ENCODE results near the gene DCP1A.
"Not testable (repeated sequence)": the region's sequence is repeated elsewhere in the genome, so short reads cannot be mapped to it uniquely, and the experiment has no call there.

Gene DCP1A

DNA sequence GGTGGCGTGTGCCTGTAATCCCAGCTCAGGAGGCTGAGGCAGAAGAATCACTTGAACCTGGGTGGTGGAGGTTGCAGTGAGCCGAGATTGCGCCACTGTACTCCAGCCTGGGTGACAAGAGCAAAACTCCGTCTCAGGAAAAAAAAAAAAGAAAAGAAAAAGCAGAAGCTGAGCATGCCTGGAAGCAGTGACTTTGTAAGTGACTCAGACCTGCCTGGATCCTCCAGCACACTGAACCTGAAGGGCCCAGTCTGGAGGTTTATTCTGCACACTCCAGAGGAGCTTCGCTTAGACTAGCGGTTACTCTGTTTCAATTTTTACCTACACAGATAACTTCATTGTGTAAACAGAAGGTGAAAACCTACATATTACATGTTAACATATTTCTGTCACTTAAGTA lies 19.4 kb downstream of the DCP1A start:
- DNase-seq, result peak; percentile 14

DNA sequence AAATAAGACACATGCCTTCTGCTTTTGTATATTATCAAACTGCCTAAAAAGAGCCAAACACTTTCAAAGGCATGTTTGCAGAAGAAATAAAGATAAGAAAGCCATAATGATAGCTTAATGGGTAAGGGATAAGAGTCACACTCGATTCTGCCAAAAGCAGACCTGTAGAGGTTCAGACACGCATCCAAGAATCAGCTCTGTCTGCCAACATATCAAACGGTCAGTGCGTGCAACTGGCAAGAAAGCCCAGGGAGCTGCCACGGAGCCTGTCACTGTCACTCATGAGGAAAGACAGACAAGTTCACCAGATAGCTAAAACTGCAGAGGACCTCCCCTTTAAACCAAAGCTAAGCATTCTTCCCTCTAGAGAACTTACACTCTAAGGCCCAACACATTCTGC lies 23.2 kb downstream of the DCP1A start:
- no peak for DNase-seq

DNA sequence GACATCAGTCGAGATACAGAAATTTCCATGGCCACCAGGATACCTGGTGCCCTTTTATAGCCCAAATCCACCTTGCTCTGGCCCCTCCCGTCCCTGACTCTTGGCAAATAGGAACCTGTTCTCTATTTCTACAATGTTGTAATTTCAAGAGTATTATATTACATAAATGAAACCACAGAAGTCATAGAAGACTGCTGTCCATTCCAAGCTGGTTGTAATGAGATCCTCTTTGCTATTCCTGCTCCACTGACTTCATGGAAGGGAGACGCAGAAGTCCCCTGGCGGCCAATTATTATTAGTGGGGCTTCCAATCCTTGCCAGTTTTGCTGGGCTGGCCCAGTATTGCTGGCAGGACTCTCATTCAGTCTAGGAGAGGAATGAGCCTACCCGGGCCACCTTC lies 26.6 kb downstream of the DCP1A start:
- DNase-seq, result no peak

DNA sequence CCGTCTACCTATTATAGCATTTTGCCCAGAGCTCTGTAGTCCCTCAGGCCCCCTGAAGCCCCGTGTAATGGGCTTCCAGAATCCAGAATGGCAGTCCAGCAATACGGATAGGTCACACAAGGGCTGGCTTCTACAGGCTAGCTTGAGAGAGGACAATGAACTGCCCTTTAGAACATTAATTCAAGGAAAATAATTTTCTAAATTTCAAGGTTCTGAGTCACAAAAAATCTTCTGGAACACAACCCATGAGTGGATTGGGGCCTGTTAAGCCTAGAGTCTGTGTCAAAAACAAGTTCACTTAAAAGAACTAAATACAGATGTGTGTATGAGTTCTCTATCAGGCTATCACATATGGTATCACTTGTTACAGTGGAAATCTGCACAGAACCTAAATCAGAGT lies 28.8 kb downstream of the DCP1A start:
- peak; percentile 40 for DNase-seq

DNA sequence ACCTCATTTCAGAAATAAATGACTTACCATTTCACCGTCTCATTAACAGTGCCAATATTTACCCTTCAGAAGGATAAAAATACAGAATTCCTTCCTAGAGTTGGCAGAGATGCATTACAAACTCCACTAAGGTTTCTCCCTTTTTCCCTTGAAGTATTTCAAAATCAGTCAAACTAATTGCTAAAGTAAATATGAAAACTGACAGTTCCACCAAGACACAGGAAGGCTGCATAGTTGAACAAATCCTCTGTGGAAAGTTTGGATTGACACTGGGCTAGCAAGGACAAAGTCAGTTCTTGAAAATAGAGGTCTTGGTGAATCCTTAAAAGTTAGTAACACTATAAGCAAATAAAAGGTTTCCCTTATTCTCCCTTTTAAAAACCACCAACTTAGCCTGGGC lies 34.5 kb downstream of the DCP1A start:
- no peak for DNase-seq

DNA sequence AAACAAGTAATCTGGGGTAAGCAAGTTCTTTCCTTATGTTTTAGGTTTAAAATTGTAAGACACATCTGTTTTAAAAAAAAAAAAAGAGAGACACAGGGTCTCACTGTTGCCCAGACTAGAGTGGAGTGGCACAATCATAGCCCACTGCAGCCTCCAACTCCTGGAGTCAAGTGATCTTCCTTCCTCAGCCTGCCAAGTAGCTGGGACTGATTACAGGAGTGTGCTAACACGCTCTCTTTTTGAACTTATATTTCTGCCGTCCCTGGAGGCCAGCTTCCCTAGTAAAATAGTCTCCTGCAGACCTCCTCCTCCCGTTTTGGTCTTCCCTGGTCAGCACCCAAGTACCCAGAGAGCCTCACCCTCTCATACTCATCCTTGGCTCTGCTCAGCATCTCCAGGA lies 35.5 kb downstream of the DCP1A start:
- DNase-seq, result no peak

DNA sequence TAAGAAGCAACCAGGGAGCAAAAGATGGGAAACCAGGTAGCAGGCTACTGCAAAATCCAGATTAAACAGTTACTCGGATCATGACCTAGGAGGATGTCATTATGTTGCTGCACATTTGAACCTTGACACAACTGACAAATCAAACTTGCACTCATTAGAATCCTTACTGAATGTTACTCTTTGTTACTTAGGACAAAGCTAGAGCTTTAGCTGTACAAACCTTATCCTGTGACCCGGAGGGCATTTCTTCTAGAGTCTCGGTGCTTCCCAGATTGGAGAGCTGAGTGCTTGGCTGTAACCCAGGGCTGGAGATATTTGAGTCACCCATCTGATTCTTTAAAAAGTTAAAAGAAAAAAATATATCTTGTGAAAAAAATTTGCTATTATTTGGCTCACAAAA lies 43.4 kb downstream of the DCP1A start:
- no peak for DNase-seq

DNA sequence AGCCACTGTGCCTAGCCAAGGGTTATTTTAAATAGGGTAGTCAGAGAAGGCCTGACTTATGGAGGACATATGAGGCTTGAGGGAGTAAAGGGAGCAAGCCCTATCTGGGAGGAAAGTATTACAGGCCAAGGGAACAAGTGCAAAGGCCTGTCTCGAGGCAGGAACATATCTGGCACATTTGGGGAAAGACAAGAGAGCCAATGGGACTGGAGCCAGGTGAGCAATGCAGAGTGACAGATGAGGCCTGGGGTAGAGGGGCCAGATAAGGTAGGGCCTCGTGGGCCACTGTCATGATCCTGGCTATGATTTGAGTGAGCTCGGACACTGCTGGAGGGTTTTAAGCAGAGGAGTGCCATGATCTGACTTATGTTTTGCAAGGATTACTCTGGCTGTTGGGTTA lies 43.8 kb downstream of the DCP1A start:
- no peak for DNase-seq

DNA sequence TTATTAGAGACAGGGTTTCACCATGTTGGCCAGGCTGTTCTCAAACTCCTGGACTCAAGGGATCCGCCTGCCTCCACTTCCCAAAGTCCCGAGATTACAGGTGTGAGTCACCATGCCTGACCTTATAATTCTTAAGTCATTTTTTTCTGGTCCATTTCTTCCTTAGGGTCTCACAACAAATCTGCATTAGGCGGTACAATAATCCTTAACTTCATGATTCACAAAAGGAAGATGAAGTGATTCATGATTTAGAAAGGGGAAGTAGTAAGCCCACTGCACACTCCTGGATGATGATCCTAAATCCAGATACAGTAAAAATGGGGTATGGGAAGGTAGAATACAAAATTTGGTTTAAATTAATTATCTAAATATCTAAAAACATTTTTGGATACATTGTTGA lies 46.5 kb downstream of the DCP1A start:
- DNase-seq, result no peak

DNA sequence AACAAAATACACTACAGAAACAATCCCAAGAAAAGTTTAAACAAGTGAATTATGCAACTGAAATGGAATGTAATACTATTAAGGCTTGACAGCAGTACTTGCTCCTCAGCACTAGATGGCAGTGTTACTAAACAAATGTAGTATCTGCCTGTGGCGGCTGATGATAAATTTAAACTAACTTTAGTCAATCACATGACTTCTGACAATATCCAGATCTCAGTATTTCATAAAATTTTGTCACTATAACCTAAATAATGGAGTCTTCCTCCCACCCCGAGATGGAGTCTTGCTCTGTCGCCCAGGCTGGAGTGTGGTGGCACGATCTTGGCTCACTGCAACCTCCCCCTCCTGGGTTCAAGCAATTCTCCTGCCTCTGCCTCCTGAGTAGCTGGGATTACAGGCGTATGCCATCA lies 47.7 kb downstream of the DCP1A start:
- DNase-seq, result peak; percentile 54

DNA sequence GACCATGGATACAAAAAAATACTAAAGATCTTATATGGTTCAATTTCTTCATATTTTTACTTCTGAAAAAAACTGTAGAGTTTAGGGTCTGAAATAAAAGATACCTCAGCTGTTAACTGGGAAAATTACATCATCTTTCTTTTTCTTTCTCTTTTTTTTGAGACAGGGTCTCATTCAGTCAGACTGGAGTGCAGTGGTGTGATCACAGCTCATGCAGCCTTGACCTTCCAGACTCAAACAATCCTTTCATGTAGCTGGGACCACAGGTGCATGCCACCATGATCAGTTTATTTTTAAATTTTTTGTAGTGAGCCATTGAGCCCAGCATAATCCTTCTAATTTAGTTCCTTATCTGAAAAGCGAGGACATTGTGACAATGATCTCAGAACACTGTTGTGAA lies 51.9 kb downstream of the DCP1A start:
- no peak for DNase-seq

DNA sequence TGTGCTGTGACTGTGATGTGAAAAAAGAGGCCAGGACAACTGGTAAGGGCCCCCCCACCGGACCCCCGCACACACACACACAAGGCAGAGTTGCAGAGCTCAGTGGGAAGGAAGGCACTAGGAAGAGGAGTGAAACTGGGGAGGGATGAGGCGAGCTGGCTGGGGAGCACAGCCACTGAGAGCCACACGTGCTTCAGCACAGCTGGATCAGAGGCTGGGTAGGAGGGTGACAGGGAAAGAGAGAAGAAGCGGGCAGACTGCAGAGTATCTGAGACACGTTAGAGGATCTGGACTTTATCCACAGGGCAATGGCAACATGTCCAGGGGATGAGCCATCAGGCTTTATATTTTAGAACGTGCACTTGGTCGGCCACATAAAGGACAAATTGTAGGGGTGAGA lies 53.5 kb downstream of the DCP1A start:
- DNase-seq, result no peak

DNA sequence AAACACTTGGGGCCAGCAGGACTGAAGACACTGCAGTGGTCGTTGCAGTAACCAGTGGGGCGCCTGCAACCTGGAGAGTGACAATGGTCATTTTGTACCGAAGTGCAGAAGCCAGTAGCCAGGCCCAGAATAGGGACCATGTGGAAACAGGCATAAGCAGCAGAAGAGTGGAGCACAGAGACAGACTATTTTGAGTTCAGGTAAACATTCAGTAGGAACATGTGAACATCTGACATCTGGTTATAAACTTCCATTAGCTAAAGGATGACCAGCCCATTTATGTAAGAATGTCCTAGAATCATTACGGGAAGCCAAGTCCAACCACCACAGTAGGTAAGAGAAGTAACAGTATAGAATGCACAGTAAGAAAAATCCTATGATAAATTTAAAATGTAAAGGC lies 59.1 kb downstream of the DCP1A start:
- DNase-seq, result no peak

DNA sequence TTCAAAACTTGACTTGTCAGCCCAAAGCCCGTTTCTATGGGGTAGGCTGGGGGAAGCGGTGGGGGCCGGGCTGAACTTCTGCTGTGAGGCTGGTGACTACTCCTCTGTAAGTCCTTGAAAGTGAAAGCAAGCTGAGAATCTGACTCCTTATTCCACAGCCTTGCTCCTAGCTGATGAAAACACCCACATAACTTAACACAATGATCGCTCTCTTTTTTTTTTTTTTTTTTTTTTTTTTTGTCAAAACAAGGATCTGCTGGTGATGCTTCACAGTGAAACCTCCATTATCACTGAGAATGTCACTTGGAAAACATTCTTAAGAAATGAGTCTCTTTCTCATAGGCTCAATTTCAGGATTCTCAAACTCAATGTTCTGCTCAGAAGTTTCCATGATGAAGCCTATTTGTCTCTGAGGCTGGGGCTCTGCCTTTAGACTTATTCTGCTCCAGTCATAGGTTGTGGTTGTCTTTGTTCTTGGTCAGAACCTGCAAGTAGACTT lies 60.2 kb downstream of the DCP1A start:
- peak; percentile 36 for DNase-seq

DNA sequence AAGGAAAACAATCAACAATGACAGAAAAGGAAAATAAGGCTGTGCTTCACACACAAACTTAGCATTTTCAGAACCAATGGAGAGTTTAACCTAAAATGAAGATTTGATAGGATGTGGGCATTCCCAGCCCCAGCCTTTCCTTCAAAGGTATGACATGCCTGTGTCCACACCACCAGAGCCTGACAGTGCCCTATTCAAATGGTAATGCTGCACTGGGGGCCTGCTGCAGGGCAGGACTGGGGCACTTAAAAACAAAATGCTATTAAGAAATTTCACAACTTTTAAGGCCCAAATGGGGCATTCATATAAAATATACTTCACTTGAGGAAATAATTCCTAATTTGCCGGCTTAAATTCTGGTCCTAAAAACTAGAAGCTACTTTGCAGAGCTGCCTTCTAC lies 60.6 kb downstream of the DCP1A start:
- no peak for DNase-seq

DNA sequence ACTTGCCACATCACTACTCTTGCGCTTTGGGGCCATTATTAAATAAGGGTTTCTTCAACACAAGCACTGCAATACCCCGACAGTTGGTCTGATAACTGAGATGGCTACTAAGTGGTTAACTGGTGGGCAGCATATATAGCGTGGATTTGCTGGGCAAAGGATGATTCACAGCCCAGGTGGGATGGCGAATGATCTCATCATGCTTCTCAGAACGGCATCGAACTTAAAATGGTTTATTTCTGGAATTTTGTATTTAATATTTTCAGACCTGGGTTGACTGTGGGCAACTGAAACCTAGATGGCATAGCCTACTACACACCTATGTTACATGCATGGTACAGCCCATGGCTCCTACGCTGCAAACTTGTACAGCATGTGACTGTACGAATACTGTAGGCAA lies 64.8 kb downstream of the DCP1A start:
- no peak for DNase-seq

DNA sequence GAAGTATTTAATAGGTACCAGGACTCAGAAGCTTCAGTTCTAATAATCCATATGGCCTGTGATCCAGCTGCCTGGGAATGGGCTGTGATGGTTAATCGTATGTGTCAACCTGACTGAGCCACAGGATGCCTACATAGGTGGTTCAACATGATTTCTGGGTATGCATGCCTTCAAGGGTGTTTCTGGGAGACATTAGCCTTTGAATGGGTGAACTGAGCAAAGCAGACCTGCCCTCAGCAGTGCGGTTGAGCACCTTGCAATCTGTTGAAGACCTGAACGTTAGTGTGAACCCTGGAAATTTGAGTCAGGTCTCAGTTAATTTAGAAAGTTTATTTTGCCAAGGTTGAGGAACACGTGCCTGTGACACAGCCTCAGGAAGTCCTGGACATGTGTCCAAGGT lies 68.7 kb downstream of the DCP1A start:
- DNase-seq, result no peak

DNA sequence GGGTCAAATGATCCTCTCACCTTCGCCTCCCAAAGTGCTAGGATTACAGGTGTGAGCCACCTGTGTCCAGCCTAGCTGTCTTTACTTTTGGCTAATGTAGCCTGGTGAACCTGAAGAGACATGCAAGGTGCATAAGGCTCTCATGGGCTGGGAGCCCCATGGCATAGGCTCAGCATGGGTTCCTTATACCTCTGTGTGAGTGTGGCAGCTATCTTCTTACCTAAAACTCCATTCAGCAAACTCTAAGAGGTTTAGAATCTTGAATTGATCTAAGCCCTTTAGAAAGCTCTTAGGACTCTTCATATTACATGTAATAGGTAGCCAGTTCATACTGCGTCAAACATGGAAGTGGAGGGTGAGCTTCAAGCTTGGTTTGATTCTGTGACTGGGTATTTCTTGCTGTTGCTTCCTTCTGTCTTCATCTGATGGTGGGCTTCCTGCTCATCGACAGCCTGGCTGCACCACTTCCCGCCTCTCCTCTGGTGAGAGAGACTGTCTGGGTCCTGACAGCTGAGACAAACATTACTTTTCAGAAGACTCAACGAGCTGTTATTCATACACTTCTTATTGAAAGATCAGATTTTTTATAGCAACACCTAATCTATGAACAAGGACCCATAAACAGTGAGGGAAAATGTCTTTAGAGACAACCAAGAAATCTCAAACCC lies 72.3 kb downstream of the DCP1A start:
- DNase-seq, result no peak

DNA sequence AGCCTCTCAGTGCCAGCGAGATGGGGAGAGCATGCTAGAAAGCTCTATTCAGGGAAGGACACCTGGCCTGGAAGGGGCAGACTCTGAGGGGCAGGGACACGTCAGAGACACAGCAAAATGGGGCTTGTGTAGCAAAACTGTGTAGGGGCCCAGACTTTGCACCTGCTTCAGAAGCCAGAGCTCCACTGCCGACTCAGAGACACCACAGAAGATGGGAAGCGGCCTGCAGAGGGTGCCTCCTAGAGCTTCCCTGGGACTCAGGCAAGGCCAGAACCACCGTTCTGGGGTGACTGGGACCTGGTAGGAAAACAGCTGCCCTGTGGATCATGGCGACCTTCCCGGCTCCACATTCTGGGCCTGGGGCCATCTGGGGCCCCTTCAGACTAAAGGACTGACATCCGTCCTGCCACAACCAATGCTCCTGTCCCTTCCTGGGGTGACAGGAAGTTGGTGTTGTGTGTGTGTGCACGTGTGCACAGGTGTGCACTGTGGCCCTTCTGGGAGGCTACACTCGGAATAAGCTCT lies 74.1 kb downstream of the DCP1A start:
- DNase-seq, result no peak

DNA sequence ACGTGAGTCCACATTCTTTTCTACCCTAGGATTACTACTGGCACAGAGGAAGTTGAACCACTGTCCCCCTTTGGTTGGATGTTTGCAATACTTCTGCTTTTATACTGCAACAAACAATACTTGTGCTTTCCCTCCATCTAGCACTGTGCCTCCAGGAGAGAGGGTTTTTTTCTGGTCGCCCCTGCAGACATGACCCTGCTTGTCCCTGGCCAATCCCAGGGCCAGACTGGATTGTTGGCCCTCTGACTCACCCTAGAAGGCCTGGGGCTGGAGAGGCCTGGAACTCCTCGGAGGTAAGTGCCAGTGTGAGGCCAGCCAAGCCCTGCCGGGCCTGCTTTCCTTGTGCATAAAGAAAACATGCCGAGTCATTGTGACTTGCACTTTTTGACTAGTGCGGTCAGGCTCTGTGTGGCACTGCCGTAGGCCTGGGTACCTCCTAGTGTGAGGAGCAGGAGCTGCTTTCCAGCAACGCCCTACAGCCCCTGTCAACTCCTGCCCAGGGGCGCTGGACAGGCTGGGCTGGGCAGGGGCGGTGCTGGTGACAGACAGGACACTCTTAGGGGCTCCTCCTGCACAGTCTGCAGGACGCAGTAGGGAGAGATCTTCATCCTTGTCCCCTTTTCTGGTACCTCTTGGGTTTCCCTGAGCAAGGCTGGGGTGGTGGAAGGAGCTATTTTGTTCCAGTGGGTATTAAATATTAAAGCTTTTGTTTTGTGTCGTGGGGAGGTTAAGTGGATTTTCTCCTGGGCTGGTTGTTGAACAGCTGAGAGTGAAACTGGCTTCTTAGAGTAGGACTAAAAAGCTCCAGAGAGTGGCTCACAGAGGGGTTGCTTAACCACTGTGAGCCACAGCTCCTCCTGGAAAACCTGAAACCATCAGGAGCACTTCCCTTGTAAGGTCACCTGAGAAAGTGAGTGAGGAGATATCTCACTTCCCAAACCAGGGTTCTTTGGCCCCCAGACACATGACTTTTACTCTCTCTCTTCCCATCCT lies 77.2 kb downstream of the DCP1A start:
- DNase-seq, result peak; percentile 94

DNA sequence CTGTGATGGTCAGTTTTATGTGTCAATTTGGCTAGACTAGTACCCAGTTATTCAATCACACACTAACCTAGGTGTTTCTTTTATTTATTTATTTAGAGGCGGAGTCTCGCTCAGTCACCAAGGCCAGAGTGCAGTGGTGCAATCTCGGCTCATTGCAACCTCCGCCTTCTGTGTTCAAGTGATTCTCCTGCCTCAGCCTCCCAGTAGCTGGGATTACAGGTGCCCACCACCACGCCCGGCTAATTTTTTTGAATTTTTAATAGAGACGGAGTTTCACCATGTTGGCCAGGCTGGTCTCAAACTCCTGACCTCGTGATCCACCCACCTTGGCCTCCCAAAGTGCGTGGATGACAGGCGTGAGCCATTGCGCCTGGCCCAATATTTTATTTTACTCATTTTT lies 78.2 kb downstream of the DCP1A start:
- DNase-seq, result not testable (repeated sequence)

DNA sequence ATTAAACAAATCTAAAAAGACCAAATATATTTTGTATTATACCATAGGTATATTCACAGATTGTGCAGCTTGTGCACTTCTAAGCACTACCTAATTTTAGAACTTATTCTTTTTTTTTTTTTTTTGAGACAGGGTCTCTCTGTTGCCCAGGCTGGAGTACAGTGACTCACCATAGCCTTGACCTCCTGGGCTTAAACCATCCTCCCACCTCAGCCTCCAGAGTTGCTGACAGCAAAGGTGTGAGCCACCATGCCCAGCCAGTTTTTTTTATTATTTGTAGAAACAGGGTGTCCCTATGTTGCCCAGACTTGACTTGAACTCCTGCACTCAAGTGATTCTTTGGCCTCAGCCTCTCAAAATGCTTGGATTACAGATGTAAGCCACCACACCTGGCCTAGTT lies 79.6 kb downstream of the DCP1A start:
- no peak for DNase-seq

DNA sequence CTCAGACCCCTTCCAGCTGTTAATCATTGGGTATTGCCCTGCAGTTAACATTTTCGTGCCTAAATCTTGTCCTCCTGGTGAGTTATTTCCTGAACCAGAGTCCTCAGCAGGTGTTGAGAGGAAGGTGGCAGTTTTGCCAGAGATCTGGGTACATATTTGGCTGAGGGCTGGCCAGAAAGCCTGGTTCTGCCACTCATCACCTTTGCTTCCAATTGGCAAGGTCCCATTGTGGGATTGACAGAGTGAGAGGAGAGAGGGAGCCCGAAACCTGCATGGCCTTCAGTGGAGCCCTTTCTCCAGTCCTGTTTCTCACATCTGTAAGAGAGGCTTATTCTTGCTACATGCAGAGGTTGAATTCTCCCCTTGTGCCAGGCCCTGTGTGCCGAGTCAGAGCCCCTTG lies 82.6 kb downstream of the DCP1A start:
- no peak for DNase-seq

DNA sequence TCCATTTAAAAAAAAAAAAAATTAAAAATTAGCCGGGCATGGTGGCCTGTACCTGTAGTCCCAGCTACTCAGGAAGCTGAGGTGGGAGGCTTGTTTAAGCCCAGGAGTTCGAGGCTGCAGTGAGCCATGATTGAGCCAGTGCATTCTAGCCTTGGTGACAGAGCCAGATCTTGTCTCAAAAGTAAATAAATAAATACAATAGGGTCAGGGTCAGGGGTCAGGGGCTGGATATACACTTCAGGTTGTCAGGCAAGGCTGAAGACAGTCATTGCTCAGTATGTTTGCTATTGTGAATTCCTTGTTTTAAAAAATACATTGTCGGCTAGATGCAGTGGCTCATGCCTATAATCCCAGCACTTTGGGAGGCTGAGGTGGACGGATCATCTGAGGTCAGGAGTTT lies 83.4 kb downstream of the DCP1A start:
- DNase-seq, result no peak
